Mucosa of stomach (tissue), 1 donor: ENCODE data around the gene C15orf62.

Experiments
- H3K27me3 ChIP-seq: one replicate; pipeline ENCODE4 v1.7.0; 2013; ENCODE audit warnings: mild to moderate bottlenecking, low read length; ENCODE audit not compliant: control insufficient read depth, insufficient read depth
- H3K36me3 ChIP-seq: one replicate; pipeline ENCODE4 v1.7.0; 2013; ENCODE audit warnings: low read length; ENCODE audit not compliant: control insufficient read depth, insufficient read depth
- H3K4me1 ChIP-seq: one replicate; pipeline ENCODE4 v1.7.0; 2013; ENCODE audit warnings: mild to moderate bottlenecking, low read length; ENCODE audit not compliant: control insufficient read depth, insufficient read depth
- H3K4me3 ChIP-seq: one replicate; pipeline ENCODE4 v1.7.0; 2013; ENCODE audit warnings: low read length
- H3K9ac ChIP-seq: one replicate; pipeline ENCODE4 v1.7.0; 2013; ENCODE audit warnings: mild to moderate bottlenecking, low read length, moderate library complexity
- H3K9me3 ChIP-seq: one replicate; pipeline ENCODE4 v1.7.0; 2013; ENCODE audit warnings: mild to moderate bottlenecking, low read length, moderate library complexity; ENCODE audit not compliant: control insufficient read depth
- donor health status: Pancreatic carcinoma.

The C15orf62 gene

GRCh38 chr15:40808861-40809450, 39.2 kb downstream of the C15orf62 start:
- Histone ChIP-seq H3K9ac (no peak overlapping the region), H3K36me3 (peaks cover 6% of the 10 kb centered on the region), H3K4me1 (peaks cover 21% of the 10 kb centered on the region), H3K4me3 (no peak overlapping the region), H3K9me3 (no peaks in the 10 kb centered on the region), H3K27me3 (no peaks in the 10 kb centered on the region)

GRCh38 chr15:40812721-40813425, 43.1 kb downstream of the C15orf62 start:
- H3K27me3 ChIP-seq = no peaks in the 10 kb centered on the region
- no peak overlapping the region for H3K4me3 ChIP-seq
- H3K9ac ChIP-seq = no peak overlapping the region
- H3K9me3 ChIP-seq = no peaks in the 10 kb centered on the region
- H3K36me3 ChIP-seq = peaks cover 9% of the 10 kb centered on the region
- H3K4me1 ChIP-seq = peaks cover 7% of the 10 kb centered on the region

- H3K36me3 ChIP-seq = peaks cover 9% of the 10 kb centered on the region
Observed at GRCh38 chr15:40815042-40815698, 45.4 kb downstream of the C15orf62 start.

GRCh38 chr15:40819048-40819447, 49.3 kb downstream of the C15orf62 start:
- Histone ChIP-seq H3K36me3 (peaks cover 2% of the 10 kb centered on the region), H3K27me3 (no peaks in the 10 kb centered on the region), H3K9me3 (no peaks in the 10 kb centered on the region), H3K4me1 (no peaks in the 10 kb centered on the region), H3K9ac (no peak overlapping the region), H3K4me3 (no peak overlapping the region)

More at GRCh38 chr15:40815042-40815698, 45.4 kb downstream of the C15orf62 start:
- Histone ChIP-seq H3K9me3 (no peaks in the 10 kb centered on the region), H3K4me3 (no peak overlapping the region), H3K27me3 (no peaks in the 10 kb centered on the region), H3K4me1 (no peaks in the 10 kb centered on the region), H3K9ac (no peak overlapping the region)

- peaks cover 11% of the 10 kb centered on the region for H3K4me1 ChIP-seq
- no peak overlapping the region for H3K4me3 ChIP-seq
- H3K36me3 ChIP-seq = no peaks in the 10 kb centered on the region
- H3K27me3 ChIP-seq = no peaks in the 10 kb centered on the region
- no peaks in the 10 kb centered on the region for H3K9me3 ChIP-seq
- H3K9ac ChIP-seq = no peak overlapping the region
Observed at GRCh38 chr15:40821195-40821594, 51.4 kb downstream of the C15orf62 start.
